MM.1S (cell line): ENCODE measurements around the gene CDKN2B-AS1.

Experiments used
- CTCF ChIP-seq: fragments of 300-600 bp; sonication (generic); IDR thresholded peaks from 2 replicates; pipeline ENCODE4 v1.5.1; 2016; ENCODE audit warnings: antibody characterized with exemption, low read length, mixed read lengths
- EZH2 ChIP-seq: fragments of 300-600 bp; sonication (generic); optimal IDR thresholded peaks from 2 replicates; pipeline ENCODE3; 2017; ENCODE audit warnings: low read depth, mild to moderate bottlenecking, antibody characterized with exemption, low read length, mixed read lengths

GRCh38 chr9:22114956-22115355 lies 120.4 kb downstream of the CDKN2B-AS1 start:
- TF ChIP-seq CTCF (no peak), EZH2 (no peak)
